Endothelial cell of umbilical vein (primary cell): ENCODE results near the gene MAP3K10. TPM values are rescaled to one million over a fixed set of nuclear protein-coding genes. Genes with fewer than 3 reads are reported as not detected.

Experiments used
- BruUV-seq: library from RNA; stranded (reverse); fragments of 400-500 nt; replicated peaks from 2 replicates; lab custom pipeline; 2021; lab: Mats Ljungman, UMichigan
- CTCF ChIA-PET: fragments of 300-600, 350-600 bp; sonication (Branson Sonifier 250); formaldehyde crosslinking; loops from one replicate; lab custom pipeline; 2021; ENCODE audit warnings: antibody characterized with exemption, inconsistent platforms; lab: Charles Lee
- POLR2A ChIA-PET: fragments of 300-600, 350-600 bp; sonication (Branson Sonifier 250); formaldehyde crosslinking; loops from one replicate; lab custom pipeline; 2021; ENCODE audit warnings: antibody characterized with exemption, inconsistent platforms; lab: Charles Lee
- DNase-seq: peaks from one replicate; pipeline ENCODE4 v3.0.0-alpha.2; 2011; ENCODE audit warnings: low read depth, low spot score
- FAIRE-seq: peaks from 2 replicates; lab custom pipeline; 2011; peaks lifted over from hg19 to GRCh38; lab: Jason Lieb, UNC
- H2AFZ ChIP-seq: 2 replicates; pipeline ENCODE4 v1.6.0; 2012; ENCODE audit warnings: low read depth, low read length, control low read depth, inconsistent platforms
- H3K27ac ChIP-seq: 2 replicates; pipeline ENCODE4 v1.5.1; 2011; ENCODE audit warnings: low read depth, mild to moderate bottlenecking, control low read depth, low read length, moderate library complexity; ENCODE audit not compliant: insufficient read depth
- H3K27me3 ChIP-seq, 2 experiments: 2 replicates each; pipeline versions ENCODE4 v1.6.0 to v1.6.1; 2011; ENCODE audit warnings: low read length in 2 of 2, mixed read lengths in 1 of 2; ENCODE audit not compliant: control insufficient read depth in 2 of 2, insufficient read depth in 2 of 2
- H3K36me3 ChIP-seq, 2 experiments: 2 replicates in 1 of 2; 3 replicates in 1 of 2; pipeline ENCODE4 v1.5.1; 2011; ENCODE audit warnings: low read length in 2 of 2, mild to moderate bottlenecking in 1 of 2, moderate library complexity in 1 of 2; ENCODE audit not compliant: control insufficient read depth in 2 of 2, insufficient read depth in 2 of 2; ENCODE audit errors: extremely low read depth in 1 of 2
- H3K4me1 ChIP-seq: 3 replicates; pipeline ENCODE4 v1.5.1; 2011; ENCODE audit warnings: mild to moderate bottlenecking, low read length; ENCODE audit not compliant: control insufficient read depth, insufficient read depth; ENCODE audit errors: extremely low read depth
- H3K4me2 ChIP-seq: 2 replicates; pipeline ENCODE4 v1.6.1; 2011; ENCODE audit warnings: low read length, control low read depth, mixed read lengths; ENCODE audit not compliant: insufficient read depth
- H3K4me3 ChIP-seq, 3 experiments: fragments of 200-600 bp in 1 of 3; sonication (generic), shearing (Covaris generic) in 1 of 3; replicated peaks in 1 of 3; 2 replicates each; pipeline ENCODE4 v1.5.1; 2011 to 2016; ENCODE audit warnings: control low read depth in 3 of 3, low read length in 3 of 3, mild to moderate bottlenecking in 2 of 3, inconsistent platforms in 1 of 3, low read depth in 1 of 3, moderate library complexity in 1 of 3; ENCODE audit not compliant: insufficient read depth in 1 of 3
- H3K79me2 ChIP-seq: 2 replicates; pipeline ENCODE4 v1.6.0; 2012; ENCODE audit warnings: low read length, inconsistent platforms; ENCODE audit not compliant: control insufficient read depth, insufficient read depth
- H3K9ac ChIP-seq: replicated peaks from 2 replicates; pipeline ENCODE3; 2011; ENCODE audit warnings: low read length, control low read depth; ENCODE audit not compliant: insufficient read depth; ENCODE audit errors: extremely low read depth
- H3K9me1 ChIP-seq: replicated peaks from 3 replicates; pipeline ENCODE4 v1.6.0; 2011; ENCODE audit warnings: mild to moderate bottlenecking, low read length; ENCODE audit not compliant: control insufficient read depth, insufficient read depth; ENCODE audit errors: extremely low read depth
- H3K9me3 ChIP-seq: replicated peaks from 2 replicates; pipeline ENCODE4 v1.5.1; 2012; ENCODE audit warnings: low read length, inconsistent platforms; ENCODE audit not compliant: control insufficient read depth, insufficient read depth
- H4K20me1 ChIP-seq: replicated peaks from 2 replicates; pipeline ENCODE3; 2011; ENCODE audit warnings: mild to moderate bottlenecking, low read length; ENCODE audit not compliant: control insufficient read depth, insufficient read depth; ENCODE audit errors: extremely low read depth
- EZH2 ChIP-seq: IDR thresholded peaks from 2 replicates; pipeline ENCODE4 v1.6.1; 2012; ENCODE audit warnings: borderline replicate concordance, low read depth, mild to moderate bottlenecking, moderate library complexity, low read length, inconsistent platforms; ENCODE audit not compliant: severe bottlenecking
- FOS ChIP-seq: IDR thresholded peaks from 2 replicates; pipeline ENCODE4 v1.6.1; 2011; ENCODE audit warnings: mild to moderate bottlenecking, low read length, moderate library complexity, borderline replicate concordance; ENCODE audit not compliant: insufficient read depth
- GATA2 ChIP-seq: IDR thresholded peaks from 2 replicates; pipeline ENCODE4 v1.7.0; 2011; ENCODE audit warnings: low read depth, mild to moderate bottlenecking, moderate library complexity, mixed read lengths, low read length; ENCODE audit not compliant: insufficient read length, insufficient read depth
- JUN ChIP-seq: IDR thresholded peaks from 2 replicates; pipeline ENCODE4 v1.6.1; 2011; ENCODE audit warnings: borderline replicate concordance, low read depth; ENCODE audit not compliant: insufficient read length, insufficient read depth
- MYC ChIP-seq: IDR thresholded peaks from one replicate; pipeline ENCODE4 v1.6.1; 2011; ENCODE audit warnings: mild to moderate bottlenecking, low read depth, low read length
- POLR2A ChIP-seq: IDR thresholded peaks from 2 replicates; pipeline ENCODE4 v1.6.1; 2012; ENCODE audit warnings: low read depth, mild to moderate bottlenecking, control low read depth, low read length
- POLR2AphosphoS5 ChIP-seq: IDR thresholded peaks from 2 replicates; pipeline ENCODE4 v1.6.1; 2012; ENCODE audit warnings: low read depth, mild to moderate bottlenecking, control low read depth, low read length, moderate library complexity; ENCODE audit not compliant: insufficient read depth
- dilution Hi-C: fragments of 300-500 bp; cut with MboI; formaldehyde crosslinking; loops from one replicate; pipeline ENCODE4 v1.15.0; 2019; ENCODE audit warnings: low sequenced_read_pairs; ENCODE audit not compliant: extremely low pct_ligation_motif_present
- intact Hi-C: fragments of 100-400 bp; cut with micrococcal nuclease; formaldehyde crosslinking; loops from one replicate; pipeline ENCODE4 v1.10.0; 2022
- polyA plus RNA-seq, 4 experiments: library from polyadenylated mRNA; depleted of rRNA in 3 of 4; stranded (reverse) in 3 of 4; unstranded in 1 of 4; fragments of >200 nt; gene quantifications; 2 replicates each; pipeline versions ENCODE4 v1.2.1 to v1.2.3, GENCODE V29; 2011 to 2012; ENCODE audit warnings: missing spikeins in 1 of 4
- total RNA-seq: library from RNA; stranded (reverse); gene quantifications from 2 replicates; pipeline ENCODE4 v1.2.3, GENCODE V29; 2021
- TF ChIP-seq, protein P1 (sequence below), 2 donors: IDR thresholded peaks; 1 replicate in 1 of 2; 2 replicates in 1 of 2; pipeline ENCODE4 v1.5.1; 2011; ENCODE audit warnings: low read length in 2 of 2, mild to moderate bottlenecking in 2 of 2, moderate library complexity in 2 of 2, control low read depth in 1 of 2, inconsistent platforms in 1 of 2, low read depth in 1 of 2; ENCODE audit not compliant: insufficient read depth in 1 of 2; ENCODE audit errors: extremely low read depth in 1 of 2
- TF ChIP-seq, protein P2 (sequence below): IDR thresholded peaks from 2 replicates; pipeline ENCODE4 v1.6.1; 2011; ENCODE audit not compliant: insufficient read depth, insufficient read length

MAP3K10 gene
- total and polyA plus RNA-seq, 2 donors (not counting 3 experiments of a cell fraction or from before 2014, with no cell fraction given): 6.3 to 19.4 TPM

DNA sequence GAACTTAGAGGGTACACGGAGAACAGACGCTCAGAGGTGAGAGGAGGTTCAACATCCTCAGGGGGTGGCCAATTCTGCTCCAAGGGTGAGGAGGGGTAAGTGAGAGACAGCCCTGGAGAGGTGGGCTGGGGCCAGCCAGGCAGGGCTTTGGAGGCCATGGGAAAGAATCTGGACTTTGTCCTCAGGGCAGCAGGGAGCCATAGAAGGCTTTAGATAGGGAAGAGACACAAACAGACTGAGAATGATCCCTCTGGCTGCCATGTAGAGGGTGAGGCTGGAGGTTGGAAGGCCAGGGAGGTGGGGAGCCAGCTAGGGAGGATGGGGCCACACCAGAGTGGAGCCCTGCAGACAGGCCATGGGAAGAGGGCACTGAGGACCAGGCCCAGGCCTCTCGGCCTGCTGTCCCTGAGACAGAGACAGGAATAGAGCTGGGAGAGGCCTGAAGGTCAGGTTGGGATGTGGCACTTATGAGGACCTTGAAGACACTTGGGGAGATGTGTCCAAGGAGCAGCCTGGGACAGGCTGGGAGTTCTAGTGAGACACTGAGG is 64.5 kb downstream of the MAP3K10 start:
- Histone ChIP-seq H2AFZ (no peak overlapping the region), H3K27me3 (no peaks in the 10 kb centered on the region), H3K9me1 (no peaks in the 10 kb centered on the region), H3K36me3 (peaks cover 12 to 24% of the 10 kb centered on the region in 2 experiments), H3K4me3 (no peak overlapping the region), H3K9ac (no peak overlapping the region), H3K9me3 (no peaks in the 10 kb centered on the region), H3K79me2 (peaks cover 25% of the 10 kb centered on the region), H3K4me2 (no peak overlapping the region), H3K27ac (no peak overlapping the region), H3K4me1 (no peaks in the 10 kb centered on the region), H4K20me1 (peaks cover 3% of the 10 kb centered on the region)
- no peak for FAIRE-seq
- BruUV-seq: no TSS peak
- ChIA-PET POLR2A (no interaction called here), CTCF (no interaction called here)
- intact Hi-C loops: no loop called here
- DNase-seq: no peak
- TF ChIP-seq, protein P1, sequence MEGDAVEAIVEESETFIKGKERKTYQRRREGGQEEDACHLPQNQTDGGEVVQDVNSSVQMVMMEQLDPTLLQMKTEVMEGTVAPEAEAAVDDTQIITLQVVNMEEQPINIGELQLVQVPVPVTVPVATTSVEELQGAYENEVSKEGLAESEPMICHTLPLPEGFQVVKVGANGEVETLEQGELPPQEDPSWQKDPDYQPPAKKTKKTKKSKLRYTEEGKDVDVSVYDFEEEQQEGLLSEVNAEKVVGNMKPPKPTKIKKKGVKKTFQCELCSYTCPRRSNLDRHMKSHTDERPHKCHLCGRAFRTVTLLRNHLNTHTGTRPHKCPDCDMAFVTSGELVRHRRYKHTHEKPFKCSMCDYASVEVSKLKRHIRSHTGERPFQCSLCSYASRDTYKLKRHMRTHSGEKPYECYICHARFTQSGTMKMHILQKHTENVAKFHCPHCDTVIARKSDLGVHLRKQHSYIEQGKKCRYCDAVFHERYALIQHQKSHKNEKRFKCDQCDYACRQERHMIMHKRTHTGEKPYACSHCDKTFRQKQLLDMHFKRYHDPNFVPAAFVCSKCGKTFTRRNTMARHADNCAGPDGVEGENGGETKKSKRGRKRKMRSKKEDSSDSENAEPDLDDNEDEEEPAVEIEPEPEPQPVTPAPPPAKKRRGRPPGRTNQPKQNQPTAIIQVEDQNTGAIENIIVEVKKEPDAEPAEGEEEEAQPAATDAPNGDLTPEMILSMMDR (IDR thresholded peaks at IDR 0.05; ENCODE audit: extremely low read depth in 1 of 2, insufficient read depth in 1 of 2, low read depth in 1 of 2, low read length in 2 of 2): no peak
- TF ChIP-seq MYC (no peak), POLR2A (no peak), POLR2AphosphoS5 (no peak)
- TF ChIP-seq, protein P2, sequence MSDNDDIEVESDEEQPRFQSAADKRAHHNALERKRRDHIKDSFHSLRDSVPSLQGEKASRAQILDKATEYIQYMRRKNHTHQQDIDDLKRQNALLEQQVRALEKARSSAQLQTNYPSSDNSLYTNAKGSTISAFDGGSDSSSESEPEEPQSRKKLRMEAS: no peak
- dilution Hi-C loops: no loop called here

GRCh38 chr19:40256512-40256911 is 65.3 kb downstream of the MAP3K10 start:
- Histone ChIP-seq H3K4me2 (no peak overlapping the region), H3K79me2 (peaks cover 27% of the 10 kb centered on the region), H3K4me1 (no peaks in the 10 kb centered on the region), H3K36me3 (peaks cover 12 to 24% of the 10 kb centered on the region in 2 experiments), H3K27ac (no peak overlapping the region), H3K4me3 (no peak overlapping the region), H3K9ac (no peak overlapping the region), H2AFZ (no peak overlapping the region), H3K9me1 (no peaks in the 10 kb centered on the region), H3K9me3 (no peaks in the 10 kb centered on the region), H4K20me1 (peaks cover 3% of the 10 kb centered on the region), H3K27me3 (no peaks in the 10 kb centered on the region)
- intact Hi-C loops (no loop called here), dilution Hi-C loops (no loop called here)
- FAIRE-seq (no peak), DNase-seq (no peak)
- BruUV-seq: no TSS peak
- TF ChIP-seq, protein P2: no peak
- TF ChIP-seq GATA2: no peak
- no peak for TF ChIP-seq POLR2A
- TF ChIP-seq JUN: no peak
- no peak for TF ChIP-seq EZH2
- TF ChIP-seq POLR2AphosphoS5: no peak
- TF ChIP-seq FOS: no peak
- TF ChIP-seq, protein P1 (IDR thresholded peaks at IDR 0.05; ENCODE audit: extremely low read depth in 1 of 2, insufficient read depth in 1 of 2, low read depth in 1 of 2, low read length in 2 of 2): no peak
- TF ChIP-seq MYC: no peak
- POLR2A ChIA-PET: no interaction called here
- CTCF ChIA-PET: interaction anchor here (1.3 kb wide), 1 partner anchor 8 kb away, joined by 4 read pairs; no protein-coding TSS in a partner anchor
